Measurements from ENCODE around the gene TMEM270.
"Not testable (repeated sequence)": the region's sequence is repeated elsewhere in the genome, so short reads cannot be mapped to it uniquely, and the experiment has no call there.

The TMEM270 gene

GRCh38 chr7:73833251-73833919 lies 27.6 kb upstream of the TMEM270 start:
- peak; percentile 95 for DNase-seq

GRCh38 chr7:73834626-73835191 lies 26.2 kb upstream of the TMEM270 start:
- DNase-seq, result peak; percentile 57

GRCh38 chr7:73837167-73837566 lies 23.8 kb upstream of the TMEM270 start:
- DNase-seq, result not testable (repeated sequence)

- no peak for DNase-seq
These were observed 22.3 kb upstream of the TMEM270 start for GRCh38 chr7:73838642-73839041.

DNA sequence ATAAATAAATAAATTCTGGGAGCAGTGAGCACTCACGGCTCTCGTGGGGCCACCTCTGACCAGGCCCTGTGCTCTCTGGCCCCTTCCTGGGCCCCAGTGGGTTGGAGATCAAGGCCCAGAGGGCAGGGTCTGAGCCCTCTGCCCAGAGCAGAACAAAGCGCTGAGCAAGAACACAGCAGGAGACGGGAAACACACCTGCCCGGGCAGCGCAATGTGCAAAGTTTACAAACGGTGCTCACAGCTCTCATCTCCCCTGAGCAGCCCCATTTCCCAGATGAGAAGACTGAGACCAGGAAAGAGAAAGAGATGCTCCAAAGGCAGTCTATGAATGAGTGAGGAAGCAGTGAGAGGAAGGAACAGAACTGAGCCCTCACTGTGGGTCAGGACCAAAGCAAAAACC lies 21.7 kb upstream of the TMEM270 start:
- DNase-seq, result no peak

GRCh38 chr7:73839743-73840714 lies 20.9 kb upstream of the TMEM270 start:
- peak; percentile 35 for DNase-seq

DNA sequence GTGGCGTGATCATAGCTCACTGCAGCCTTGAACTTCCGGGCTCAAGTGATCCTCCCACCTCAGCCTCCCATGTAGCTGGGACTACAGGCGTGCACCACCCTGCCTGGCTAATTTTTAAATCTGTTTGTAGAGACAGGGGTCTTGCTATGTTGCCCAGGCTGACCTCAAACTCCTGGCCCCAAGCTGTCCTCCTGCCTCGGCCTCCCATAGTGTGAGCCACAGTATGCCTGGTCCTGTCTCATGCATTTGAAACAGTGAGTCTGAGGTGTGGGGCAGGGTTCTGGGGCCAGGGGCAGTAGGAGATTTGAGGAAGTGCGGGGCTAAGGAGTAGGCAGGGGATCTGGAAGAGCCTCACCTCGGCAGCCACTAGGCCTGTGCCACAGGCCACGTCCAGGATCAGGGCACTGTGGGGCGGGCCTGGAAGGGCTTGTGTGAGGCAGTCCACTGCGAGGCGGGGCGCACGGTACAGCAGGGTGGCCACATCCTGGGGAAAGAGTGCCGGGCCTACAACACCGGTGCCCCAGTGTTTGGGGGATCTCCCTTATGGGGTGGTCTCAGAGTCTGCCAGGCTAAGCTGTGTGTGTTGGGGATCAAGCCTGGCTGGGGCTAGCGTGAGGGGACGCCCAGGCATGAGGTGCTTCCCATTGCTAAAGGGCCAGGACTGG lies 20.1 kb upstream of the TMEM270 start:
- DNase-seq, result no peak

DNA sequence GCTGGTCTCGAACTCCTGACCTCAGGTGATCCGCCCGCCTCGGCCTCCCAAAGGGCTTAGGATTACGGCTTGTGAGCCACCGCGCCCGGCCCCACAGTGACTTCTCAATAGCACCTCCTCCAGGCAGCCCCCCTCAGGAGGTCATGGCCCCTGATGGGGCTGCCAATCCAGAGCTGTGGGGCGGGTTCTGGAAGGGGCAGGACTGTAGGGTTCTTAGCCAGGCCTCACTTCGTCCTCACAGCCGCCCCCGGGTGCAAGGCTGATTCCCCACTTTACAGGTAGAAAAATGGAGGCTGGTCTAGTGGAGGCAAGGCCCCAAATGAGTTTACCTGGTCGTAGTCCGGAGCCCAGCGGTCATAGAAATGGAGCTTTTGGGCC lies 19.3 kb upstream of the TMEM270 start:
- DNase-seq, result no peak

- DNase-seq, result peak; percentile 99
These were observed 18.6 kb upstream of the TMEM270 start, which contains the start of gene METTL27 for GRCh38 chr7:73842067-73842976. METTL27 (minus strand) TSS chr7:73842516; CDS start chr7:73842140, 376 bp downstream.

- DNase-seq, result no peak
These were observed 16.8 kb upstream of the TMEM270 start for GRCh38 chr7:73844131-73844547.

GRCh38 chr7:73844848-73845460 lies 16.0 kb upstream of the TMEM270 start:
- DNase-seq, result no peak

GRCh38 chr7:73845701-73846195 lies 15.2 kb upstream of the TMEM270 start:
- not testable (repeated sequence) for DNase-seq

DNA sequence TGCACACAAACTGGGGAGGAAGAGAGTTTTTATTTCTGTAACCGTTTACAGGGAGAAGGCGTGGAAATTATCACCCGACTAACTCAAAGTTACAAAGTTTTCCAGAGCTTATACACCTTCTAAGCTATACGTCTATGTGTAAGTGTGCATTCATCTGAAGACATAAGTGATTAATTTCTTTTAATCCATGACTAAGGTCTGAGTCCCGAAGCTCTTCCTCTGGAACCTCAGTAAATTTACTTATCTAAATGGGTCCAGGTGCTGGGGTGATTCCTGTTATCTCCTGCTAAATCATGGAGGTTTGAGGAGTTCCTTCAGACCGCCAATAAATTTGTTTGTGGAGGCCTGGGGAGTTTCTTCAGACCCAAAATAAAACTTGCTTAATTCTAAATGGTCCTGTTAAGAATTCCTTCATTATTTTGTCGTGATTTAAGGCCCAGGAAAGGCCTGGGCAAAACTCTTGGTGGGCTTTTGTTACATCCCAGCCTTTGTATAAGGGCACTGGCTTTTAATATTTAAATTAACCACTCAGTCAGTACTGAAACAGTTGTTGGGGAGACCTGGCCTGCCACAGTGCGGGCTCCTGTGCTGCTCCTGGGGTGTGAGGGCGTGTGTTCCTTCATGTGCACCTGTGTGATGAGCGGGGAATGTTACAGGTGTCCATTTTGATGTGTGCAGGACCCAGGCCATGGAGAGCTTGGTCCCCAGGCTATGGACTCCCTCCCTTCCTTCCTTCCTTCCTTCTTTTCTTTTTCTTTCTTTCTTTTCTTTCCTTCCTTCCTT lies 12.8 kb upstream of the TMEM270 start:
- DNase-seq, result no peak

- peak; percentile 34 for DNase-seq
These were observed 10.2 kb upstream of the TMEM270 start for GRCh38 chr7:73850781-73851207.

- DNase-seq, result peak; percentile 64
These were observed 9.3 kb upstream of the TMEM270 start for GRCh38 chr7:73851410-73852338.

GRCh38 chr7:73852500-73852899 lies 8.5 kb upstream of the TMEM270 start:
- no peak for DNase-seq

DNA sequence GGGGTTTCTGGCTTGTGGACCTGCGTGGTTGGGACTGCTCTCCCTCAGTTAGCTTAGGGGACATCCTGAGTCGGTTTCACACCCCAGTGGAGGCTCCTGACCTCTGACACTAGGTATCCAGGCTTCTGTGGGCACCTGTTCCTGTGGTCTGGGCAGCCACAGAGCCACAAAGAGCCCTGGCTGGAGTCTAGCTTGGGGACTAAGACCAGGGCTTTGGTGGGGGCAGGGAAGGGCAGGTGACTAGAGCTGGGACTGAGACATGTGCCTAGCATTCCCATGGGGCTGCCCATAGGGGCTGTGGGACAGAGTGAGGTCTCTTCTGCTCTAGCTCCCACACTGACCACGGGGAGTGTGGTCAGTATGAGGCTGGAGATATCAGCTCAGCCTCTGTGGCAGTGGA lies 4.0 kb upstream of the TMEM270 start:
- no peak for DNase-seq

DNA sequence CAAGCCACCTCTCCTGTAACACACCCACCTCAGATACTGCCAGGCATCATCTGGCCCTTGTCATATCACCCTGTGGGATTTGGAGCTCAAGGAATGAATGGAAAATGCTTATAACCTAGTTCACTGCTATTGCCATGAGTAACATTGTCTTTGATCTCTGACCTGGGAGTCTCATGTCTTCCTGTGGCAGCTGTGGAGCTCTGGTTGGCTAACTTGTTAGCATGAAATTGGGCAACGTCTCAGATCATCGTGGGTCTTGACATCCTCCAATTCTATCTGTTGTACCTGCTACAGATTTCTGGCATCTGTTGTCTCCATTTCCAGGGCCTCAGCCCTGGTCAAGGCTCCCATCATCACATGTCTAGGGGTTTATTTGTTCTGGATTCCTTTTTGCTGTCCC lies 2.2 kb upstream of the TMEM270 start:
- DNase-seq, result peak; percentile 50

- no peak for DNase-seq
These were observed 346 bp downstream of the TMEM270 start for GRCh38 chr7:73861305-73861704.
